H1 (cell line): ENCODE data around the gene INAFM1. TPM values are rescaled to one million over a fixed set of nuclear protein-coding genes. Genes with fewer than 3 reads are reported as not detected.

Source experiments
- CTCF ChIA-PET: fragments of 300-600 bp; sonication (Branson Sonifier 250); formaldehyde crosslinking; loops from one replicate; lab custom pipeline; 2021; ENCODE audit not compliant: partially characterized antibody; lab: Charles Lee
- POLR2A ChIA-PET: fragments of 300-600 bp; sonication (Branson Sonifier 250); formaldehyde crosslinking; loops from one replicate; lab custom pipeline; 2021; ENCODE audit warnings: inconsistent platforms; ENCODE audit not compliant: partially characterized antibody; lab: Charles Lee
- DNase-seq, 2 experiments: peaks; one replicate each; pipeline versions ENCODE4 v3.0.0 to v3.0.0-alpha.2; 2010 to 2022; ENCODE audit warnings: low spot score in 2 of 2, low read depth in 1 of 2, mixed read lengths in 1 of 2
- FAIRE-seq: peaks from 2 replicates; lab custom pipeline; 2011; peaks lifted over from hg19 to GRCh38; lab: Jason Lieb, UNC
- H2AFZ ChIP-seq: 2 replicates; pipeline ENCODE4 v1.8.1; 2012; ENCODE audit warnings: low read length, inconsistent platforms
- H2AK5ac ChIP-seq: 2 replicates; pipeline ENCODE4 v1.6.1; 2013; ENCODE audit warnings: low read depth, low read length
- H2BK120ac ChIP-seq: replicated peaks from 2 replicates; pipeline ENCODE3; 2013; ENCODE audit warnings: low read depth, low read length, inconsistent platforms
- H2BK12ac ChIP-seq: 2 replicates; pipeline ENCODE4 v1.6.1; 2013; ENCODE audit warnings: low read depth, low read length
- H2BK15ac ChIP-seq: 2 replicates; pipeline ENCODE4 v1.6.1; 2013; ENCODE audit warnings: low read length
- H2BK20ac ChIP-seq: 2 replicates; pipeline ENCODE4 v1.6.1; 2013; ENCODE audit warnings: low read length
- H2BK5ac ChIP-seq: 2 replicates; pipeline ENCODE4 v1.6.1; 2013; ENCODE audit warnings: low read depth, low read length
- H3K14ac ChIP-seq: 2 replicates; pipeline ENCODE4 v1.6.1; 2013; ENCODE audit warnings: inconsistent platforms; ENCODE audit not compliant: insufficient read length
- H3K18ac ChIP-seq: 2 replicates; pipeline ENCODE4 v1.6.1; 2013; ENCODE audit warnings: low read length; ENCODE audit errors: extremely low read depth
- H3K23ac ChIP-seq: 2 replicates; pipeline ENCODE4 v1.6.1; 2013; ENCODE audit warnings: inconsistent platforms; ENCODE audit not compliant: insufficient read length
- H3K23me2 ChIP-seq: 2 replicates; pipeline ENCODE4 v1.6.1; 2013; ENCODE audit warnings: low read depth, low read length
- H3K27ac ChIP-seq: 2 replicates; pipeline ENCODE4 v1.6.1; 2011; ENCODE audit warnings: low read depth, low read length, inconsistent platforms
- H3K27me3 ChIP-seq, 4 experiments: replicated peaks in 1 of 4; 1 replicate in 1 of 4; 2 replicates in 3 of 4; pipeline versions ENCODE4 v1.6.1 to v1.8.1; 2011 to 2013; ENCODE audit warnings: low read length in 3 of 4, mild to moderate bottlenecking in 3 of 4, inconsistent platforms in 2 of 4, mixed read lengths in 2 of 4, moderate library complexity in 1 of 4; ENCODE audit not compliant: control insufficient read depth in 3 of 4, insufficient read depth in 3 of 4; ENCODE audit errors: extremely low read depth in 1 of 4
- H3K36me3 ChIP-seq, 4 experiments: 2 replicates each; pipeline versions ENCODE4 v1.6.1 to v1.8.1; 2011 to 2013; ENCODE audit warnings: mild to moderate bottlenecking in 4 of 4, low read length in 3 of 4, moderate library complexity in 2 of 4, control low read depth in 1 of 4, inconsistent platforms in 1 of 4; ENCODE audit not compliant: insufficient read depth in 4 of 4, control insufficient read depth in 2 of 4
- H3K4ac ChIP-seq: replicated peaks from 2 replicates; pipeline ENCODE3; 2013; ENCODE audit warnings: low read length, low read depth, mixed read lengths, inconsistent platforms; ENCODE audit not compliant: insufficient read length
- H3K4me1 ChIP-seq, 4 experiments: replicated peaks in 1 of 4; 1 replicate in 1 of 4; 2 replicates in 3 of 4; pipeline versions ENCODE4 v1.6.1 to v1.8.1; 2011 to 2013; ENCODE audit warnings: low read length in 3 of 4, inconsistent platforms in 2 of 4, mixed read lengths in 1 of 4; ENCODE audit not compliant: insufficient read depth in 4 of 4, control insufficient read depth in 3 of 4
- H3K4me2 ChIP-seq, 2 experiments: 2 replicates each; pipeline versions ENCODE4 v1.6.1 to v1.8.1; 2011 to 2013; ENCODE audit warnings: low read depth in 2 of 2, low read length in 2 of 2, control low read depth in 1 of 2, inconsistent platforms in 1 of 2, mild to moderate bottlenecking in 1 of 2; ENCODE audit not compliant: insufficient read depth in 1 of 2
- H3K4me3 ChIP-seq, 4 experiments: fragments of 200-600, 300-600 bp in 1 of 4; sonication (generic), shearing (Covaris generic), sonication (Bioruptor Twin) in 1 of 4; 2 replicates each; pipeline versions ENCODE4 v1.5.1 to v1.8.1; 2011 to 2016; ENCODE audit warnings: low read length in 4 of 4, low read depth in 3 of 4, control low read depth in 2 of 4, inconsistent platforms in 2 of 4, mild to moderate bottlenecking in 2 of 4, mixed read lengths in 1 of 4, moderate library complexity in 1 of 4; ENCODE audit not compliant: insufficient read depth in 2 of 4; ENCODE audit errors: extremely low read depth in 1 of 4
- H3K56ac ChIP-seq: replicated peaks from 2 replicates; pipeline ENCODE3; 2013; ENCODE audit warnings: low read depth, mild to moderate bottlenecking, mixed read lengths, low read length, inconsistent platforms; ENCODE audit not compliant: insufficient read length
- H3K79me1 ChIP-seq: 2 replicates; pipeline ENCODE4 v1.6.1; 2013; ENCODE audit warnings: low read depth, low read length, control low read depth
- H3K79me2 ChIP-seq, 2 experiments: 2 replicates each; pipeline versions ENCODE4 v1.6.1 to v1.8.1; 2012 to 2013; ENCODE audit warnings: low read length in 2 of 2, mild to moderate bottlenecking in 2 of 2, inconsistent platforms in 1 of 2; ENCODE audit not compliant: insufficient read depth in 2 of 2, control insufficient read depth in 1 of 2
- H3K9ac ChIP-seq, 4 experiments: replicated peaks in 1 of 4; 1 replicate in 1 of 4; 2 replicates in 3 of 4; pipeline versions ENCODE4 v1.6.1 to v1.8.1; 2011 to 2013; ENCODE audit warnings: low read depth in 3 of 4, low read length in 3 of 4, control low read depth in 2 of 4, mild to moderate bottlenecking in 2 of 4, moderate library complexity in 2 of 4, inconsistent platforms in 1 of 4; ENCODE audit errors: extremely low read depth in 1 of 4
- H3K9me3 ChIP-seq, 2 experiments: 2 replicates each; pipeline versions ENCODE4 v1.6.1 to v1.8.1; 2012 to 2013; ENCODE audit warnings: mild to moderate bottlenecking in 2 of 2, moderate library complexity in 2 of 2, control low read depth in 1 of 2, inconsistent platforms in 1 of 2, low read depth in 1 of 2, low read length in 1 of 2, mixed read lengths in 1 of 2; ENCODE audit not compliant: insufficient read depth in 2 of 2
- H4K20me1 ChIP-seq, 2 experiments: replicated peaks in 1 of 2; 2 replicates each; pipeline versions ENCODE3 to v1.8.1; 2011 to 2013; ENCODE audit warnings: inconsistent platforms in 2 of 2, low read length in 2 of 2, mild to moderate bottlenecking in 1 of 2; ENCODE audit not compliant: insufficient read depth in 2 of 2, control insufficient read depth in 1 of 2
- H4K5ac ChIP-seq: 2 replicates; pipeline ENCODE4 v1.6.1; 2013; ENCODE audit warnings: low read length, low read depth, mixed read lengths, inconsistent platforms; ENCODE audit not compliant: insufficient read length
- H4K8ac ChIP-seq: 2 replicates; pipeline ENCODE4 v1.8.0; 2013; ENCODE audit warnings: mild to moderate bottlenecking, moderate library complexity, low read length, inconsistent platforms; ENCODE audit not compliant: insufficient read depth; ENCODE audit errors: extremely low read depth
- H4K91ac ChIP-seq: replicated peaks from 2 replicates; pipeline ENCODE3; 2013; ENCODE audit warnings: low read length, mixed read lengths, inconsistent platforms; ENCODE audit not compliant: insufficient read length
- CBX5 ChIP-seq: fragments of 300-800, 300-1000 bp; sonication (generic); IDR thresholded peaks from 2 replicates; pipeline ENCODE4 v1.7.1; 2016; ENCODE audit warnings: antibody characterized with exemption, low read length, low read depth
- CEBPB ChIP-seq: IDR thresholded peaks from 2 replicates; pipeline ENCODE4 v1.6.1; 2012; ENCODE audit warnings: low read depth, low read length
- FOSL1 ChIP-seq: IDR thresholded peaks from 2 replicates; pipeline ENCODE4 v1.6.1; 2011; ENCODE audit warnings: mild to moderate bottlenecking, low read depth, low read length, moderate library complexity; ENCODE audit not compliant: insufficient read depth
- GTF2F1 ChIP-seq: IDR thresholded peaks from 2 replicates; pipeline ENCODE4 v1.6.1; 2012; ENCODE audit warnings: low read depth, low read length, improper control_type of control experiment, borderline replicate concordance
- HDAC2 ChIP-seq, 2 experiments: fragments of 300-600 bp in 1 of 2; sonication (generic) in 1 of 2; IDR thresholded peaks; 2 replicates each; pipeline ENCODE4 v1.6.1; 2011 to 2012; ENCODE audit warnings: low read depth in 2 of 2, low read length in 2 of 2, mild to moderate bottlenecking in 2 of 2, moderate library complexity in 2 of 2, borderline replicate concordance in 1 of 2, inconsistent platforms in 1 of 2
- POLR2A ChIP-seq, 2 experiments: IDR thresholded peaks; 1 replicate in 1 of 2; 2 replicates in 1 of 2; pipeline ENCODE4 v1.6.1; 2011; ENCODE audit warnings: low read depth in 2 of 2, low read length in 2 of 2, mild to moderate bottlenecking in 2 of 2; ENCODE audit errors: control extremely low read depth in 1 of 2
- POU5F1 ChIP-seq: IDR thresholded peaks from 2 replicates; pipeline ENCODE4 v1.6.1; 2011; ENCODE audit warnings: low read depth, mild to moderate bottlenecking, low read length, moderate library complexity
- RBBP5 ChIP-seq: IDR thresholded peaks from 2 replicates; pipeline ENCODE4 v1.7.1; 2012; ENCODE audit warnings: low read depth, mild to moderate bottlenecking, inconsistent platforms, low read length, moderate library complexity, borderline replicate concordance
- RNF2 ChIP-seq: fragments of 200-900, 300-1000 bp; sonication (generic); IDR thresholded peaks from 2 replicates; pipeline ENCODE4 v1.7.1; 2016; ENCODE audit warnings: borderline replicate concordance, low read depth, mild to moderate bottlenecking, antibody characterized with exemption, low read length; ENCODE audit not compliant: poor library complexity, severe bottlenecking; ENCODE audit errors: missing control alignments
- SIX5 ChIP-seq: IDR thresholded peaks from 2 replicates; pipeline ENCODE4 v1.6.1; 2011; ENCODE audit warnings: mild to moderate bottlenecking, low read depth, low read length
- TAF1 ChIP-seq: IDR thresholded peaks from 2 replicates; pipeline ENCODE4 v1.6.1; 2011; ENCODE audit warnings: mild to moderate bottlenecking, low read depth, low read length
- TBP ChIP-seq: IDR thresholded peaks from 2 replicates; pipeline ENCODE4 v1.6.1; 2011; ENCODE audit warnings: low read depth, low read length, improper control_type of control experiment
- WGBS, 2 experiments: shearing (Covaris generic) in 1 of 2; methylation state at CpG; one replicate each; pipeline versions ENCODE4 v1.1.6 to v1.1.7; 2013 to 2015; ENCODE audit warnings: low lambda C conversion rate in 2 of 2, mixed read lengths in 2 of 2, inconsistent platforms in 1 of 2, low coverage in 1 of 2, missing lambda C conversion rate in 1 of 2; ENCODE audit not compliant: insufficient replicate concordance in 2 of 2, insufficient coverage in 1 of 2, insufficient read length in 1 of 2; ENCODE audit errors: extremely low coverage in 1 of 2, missing lambda C conversion rate in 1 of 2; 5-methylcytosine and 5-hydroxymethylcytosine counted together
- polyA plus RNA-seq, 7 experiments: library from polyadenylated mRNA; depleted of rRNA in 3 of 7; stranded (reverse) in 5 of 7; unstranded in 2 of 7; fragments of >200 nt in 5 of 7; fragments of 200-250 nt in 2 of 7; gene quantifications; 1 replicate in 5 of 7; 2 replicates in 1 of 7; 4 replicates in 1 of 7; pipeline versions ENCODE4 v1.2.1 to v1.2.3, GENCODE V29; 2011 to 2013; ENCODE audit warnings: missing spikeins in 2 of 7, mixed read lengths in 2 of 7
- total RNA-seq: library from RNA; stranded (reverse); fragmentation: NEBNext Ultra II Directional; extraction: Animal tissue kit (Norgen Biotek cat#: 25700); gene quantifications from 2 replicates; pipeline ENCODE4 v1.2.1, GENCODE V29; 2021

INAFM1 gene
- total and polyA plus RNA-seq, 2 of the 8 experiments (the other 6 are each of a cell fraction or from before 2014, with no cell fraction given): 2.6 to 3.4 TPM

DNA sequence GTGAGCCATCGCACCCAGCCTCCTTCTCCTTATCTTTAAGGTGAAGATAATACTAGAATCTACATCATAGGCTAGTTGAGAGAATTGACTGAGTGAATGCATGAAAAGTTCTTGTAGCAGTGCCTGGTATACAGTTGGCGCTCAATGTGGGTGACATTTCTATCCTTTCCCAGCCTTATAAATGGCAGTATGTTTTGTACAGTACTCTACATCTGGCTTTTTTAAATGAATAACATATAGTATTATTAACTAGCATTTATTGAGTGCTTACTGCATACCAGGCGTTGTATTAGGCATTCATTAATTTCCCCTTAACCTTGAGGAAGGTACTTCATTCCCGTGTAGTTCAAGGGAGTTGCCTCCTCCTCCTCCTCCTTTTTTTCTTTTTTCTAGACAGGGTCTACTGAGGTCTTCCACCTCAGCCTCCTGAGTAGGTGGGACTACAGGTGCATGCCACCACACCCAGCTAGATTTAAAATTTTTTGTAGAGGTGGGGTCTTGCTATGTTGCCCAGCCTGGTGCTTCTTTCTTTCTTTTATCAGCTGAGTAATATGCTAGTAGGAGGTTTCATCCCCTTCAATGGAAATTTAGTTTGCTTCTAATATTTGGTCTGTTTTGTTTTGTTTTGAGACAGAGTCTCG, 37.8 kb downstream of the INAFM1 start:
- no peaks in the 10 kb centered on the region for H4K20me1 ChIP-seq
- no peak overlapping the region for H4K91ac ChIP-seq
- POLR2A ChIA-PET: no interaction called here
- H2BK5ac ChIP-seq: no peak overlapping the region
- FAIRE-seq (no peak), DNase-seq (no peak)
- no peak overlapping the region for H2BK12ac ChIP-seq
- CTCF ChIA-PET: interaction anchor here (1.5 kb wide), 1 partner anchor 13 kb away, joined by 5 read pairs; no protein-coding TSS in a partner anchor
- WGBS, 2 experiments: 87% methylated on average over 5 of the region's 5 CpGs; no CpG with 5 or more reads in 1 of the 2 experiments
- H3K4me3 ChIP-seq: no peak overlapping the region
- H3K9ac ChIP-seq: no peak overlapping the region
- no peak overlapping the region for H4K5ac ChIP-seq
- H3K9me3 ChIP-seq: no peaks in the 10 kb centered on the region
- no peak overlapping the region for H2AK5ac ChIP-seq
- H3K23ac ChIP-seq: no peak overlapping the region
- H4K8ac ChIP-seq: no peak overlapping the region
- no peak overlapping the region for H3K14ac ChIP-seq
- no peaks in the 10 kb centered on the region for H3K79me2 ChIP-seq
- no peak overlapping the region for H3K18ac ChIP-seq
- H3K56ac ChIP-seq: no peak overlapping the region
- H2BK15ac ChIP-seq: no peak overlapping the region
- no peak overlapping the region for H3K4ac ChIP-seq
- no peak overlapping the region for H3K4me2 ChIP-seq
- no peak overlapping the region for H2AFZ ChIP-seq
- H3K79me1 ChIP-seq: no peaks in the 10 kb centered on the region
- H2BK120ac ChIP-seq: no peak overlapping the region
- H3K36me3 ChIP-seq: no peaks in the 10 kb centered on the region
- H3K23me2 ChIP-seq: no peaks in the 10 kb centered on the region; the same call in 1 of the 2 replicates
- no peaks in the 10 kb centered on the region for H3K27me3 ChIP-seq
- no peak overlapping the region for H3K27ac ChIP-seq
- no peaks in the 10 kb centered on the region for H3K4me1 ChIP-seq
- no peak overlapping the region for H2BK20ac ChIP-seq
- TF ChIP-seq SIX5 (no peak), CEBPB (no peak), TAF1 (no peak), CBX5 (no peak), POLR2A (IDR thresholded peaks at IDR 0.05; ENCODE audit: control extremely low read depth in 1 of 2, low read depth in 2 of 2, low read length in 2 of 2) (no peak), HDAC2 (IDR thresholded peaks at IDR 0.05; ENCODE audit: borderline replicate concordance in 1 of 2, low read depth in 2 of 2, low read length in 2 of 2) (no peak), POU5F1 (no peak), FOSL1 (no peak), GTF2F1 (no peak), RNF2 (no peak), TBP (no peak), RBBP5 (no peak)
